GM18861 (cell line): ENCODE results near the gene CDKN2AIP.
"Not testable (repeated sequence)": the region's sequence is repeated elsewhere in the genome, so short reads cannot be mapped to it uniquely, and the experiment has no call there.

Experiments used
- ATAC-seq: cut with Tn5 transposase; IDR thresholded peaks from one replicate; pipeline ENCODE4 v1.9.1; 2021; ENCODE audit not compliant: unreplicated experiment

Gene CDKN2AIP

GRCh38 chr4:183413234-183414200 is 30.9 kb upstream of the CDKN2AIP start:
- ATAC-seq: no peak

- ATAC-seq: no peak
Measured at GRCh38 chr4:183416879-183417755, 27.3 kb upstream of the CDKN2AIP start.

- no peak for ATAC-seq
Measured at GRCh38 chr4:183422962-183423631, 21.3 kb upstream of the CDKN2AIP start.

GRCh38 chr4:183424109-183424744 is 20.2 kb upstream of the CDKN2AIP start:
- ATAC-seq: no peak

GRCh38 chr4:183426507-183426906 is 17.9 kb upstream of the CDKN2AIP start:
- ATAC-seq: no peak

GRCh38 chr4:183429489-183429888 is 14.9 kb upstream of the CDKN2AIP start:
- ATAC-seq: no peak

GRCh38 chr4:183430317-183430993 is 14.0 kb upstream of the CDKN2AIP start:
- peak; percentile 46 for ATAC-seq

- peak; percentile 34 for ATAC-seq
Measured at GRCh38 chr4:183430994-183431347, 13.5 kb upstream of the CDKN2AIP start.

- ATAC-seq: no peak
Measured at GRCh38 chr4:183431614-183432013, 12.8 kb upstream of the CDKN2AIP start.

- ATAC-seq: not testable (repeated sequence)
Measured at GRCh38 chr4:183433183-183433582, 11.3 kb upstream of the CDKN2AIP start.

GRCh38 chr4:183434264-183434663 is 10.2 kb upstream of the CDKN2AIP start:
- no peak for ATAC-seq

GRCh38 chr4:183434666-183435190 is 9.7 kb upstream of the CDKN2AIP start:
- ATAC-seq: no peak

GRCh38 chr4:183435803-183436202 is 8.6 kb upstream of the CDKN2AIP start:
- ATAC-seq: no peak

GRCh38 chr4:183436417-183436816 is 8.0 kb upstream of the CDKN2AIP start:
- ATAC-seq: no peak

- ATAC-seq: no peak
Measured at GRCh38 chr4:183437452-183437851, 7.0 kb upstream of the CDKN2AIP start.

GRCh38 chr4:183438458-183439113 is 5.8 kb upstream of the CDKN2AIP start:
- no peak for ATAC-seq

GRCh38 chr4:183441276-183441675 is 3.2 kb upstream of the CDKN2AIP start:
- no peak for ATAC-seq

- ATAC-seq: peak; percentile 25
Measured at GRCh38 chr4:183443655-183444213, 702 bp upstream of the CDKN2AIP start.

- peak; percentile 12 for ATAC-seq
Measured at GRCh38 chr4:183445097-183445428, 627 bp downstream of the CDKN2AIP start.
